GM15510 (cell line): ENCODE data around the gene FBRSL1.

ENCODE experiments used
- POLR2A ChIP-seq: IDR thresholded peaks from 3 replicates; pipeline ENCODE4 v1.6.1; 2011; ENCODE audit warnings: borderline replicate concordance; ENCODE audit not compliant: insufficient read length; ENCODE audit errors: extremely low read depth

The FBRSL1 gene

DNA sequence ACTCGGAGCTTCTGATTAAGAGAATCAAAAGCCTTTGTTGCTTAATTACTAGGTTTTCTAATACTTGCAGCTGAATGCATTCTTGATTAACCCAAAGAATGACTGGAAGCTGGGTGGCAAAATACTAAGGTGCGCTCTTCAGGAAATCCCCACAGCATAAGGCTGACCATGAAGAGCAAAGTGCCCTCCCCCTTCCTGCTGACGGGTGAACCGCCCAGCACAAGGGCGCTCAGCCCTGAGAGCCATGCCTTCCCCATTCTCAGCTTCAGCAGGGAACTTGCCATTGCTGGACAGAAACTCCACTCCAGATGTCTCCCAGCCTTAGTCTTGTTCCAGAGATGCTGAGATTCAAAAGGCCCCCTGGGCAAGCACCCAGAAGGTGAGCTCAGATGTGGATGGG is 27.2 kb upstream of the FBRSL1 start:
- no peak for TF ChIP-seq POLR2A

GRCh38 chr12:132464820-132465219 is 25.1 kb upstream of the FBRSL1 start:
- TF ChIP-seq POLR2A, result no peak

DNA sequence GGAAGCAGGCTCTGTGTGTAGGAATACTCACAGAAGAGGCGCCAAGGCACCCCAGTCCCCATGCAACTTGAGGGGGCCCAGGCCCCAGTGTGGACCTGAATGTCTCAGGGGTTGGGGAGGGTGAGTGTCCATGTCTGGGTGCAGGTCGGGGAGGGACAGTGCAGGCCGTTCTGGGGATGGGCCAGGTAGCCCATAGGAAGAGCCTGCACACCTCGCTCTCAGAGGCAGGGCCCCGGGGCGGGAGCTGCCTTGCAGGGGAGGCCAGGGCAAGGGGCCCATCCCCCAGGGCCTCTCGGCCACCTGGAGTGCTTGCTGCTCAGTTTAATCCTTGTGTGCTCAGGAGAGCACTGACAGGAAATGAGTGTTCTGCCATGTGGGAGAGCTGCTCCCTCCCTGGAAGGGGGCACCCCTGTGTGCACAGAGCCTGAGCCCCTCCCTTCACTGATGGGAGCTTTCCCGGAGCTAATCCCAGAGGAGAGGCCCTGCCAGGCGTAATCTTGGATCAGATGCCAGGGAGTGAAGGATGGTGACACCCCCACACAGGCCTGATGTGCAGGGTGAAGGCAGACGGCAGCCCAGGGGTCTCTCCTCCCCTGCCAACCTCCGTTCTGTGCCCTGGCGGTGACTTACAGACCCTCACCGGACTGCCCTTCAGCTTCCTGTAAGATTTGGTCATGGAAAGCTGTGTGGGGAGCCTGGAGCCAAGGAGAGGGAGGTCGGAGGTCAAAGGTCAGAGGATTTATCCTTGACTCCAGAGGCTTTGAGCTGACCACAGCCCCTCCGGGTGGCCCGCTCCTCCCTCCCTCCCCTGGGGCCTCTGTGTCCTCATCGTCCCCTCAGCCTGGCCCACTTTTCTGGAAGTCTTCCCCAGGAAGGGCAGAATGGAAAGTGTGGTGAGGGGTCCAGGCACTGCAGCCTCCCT is 24.4 kb upstream of the FBRSL1 start:
- no peak for TF ChIP-seq POLR2A

DNA sequence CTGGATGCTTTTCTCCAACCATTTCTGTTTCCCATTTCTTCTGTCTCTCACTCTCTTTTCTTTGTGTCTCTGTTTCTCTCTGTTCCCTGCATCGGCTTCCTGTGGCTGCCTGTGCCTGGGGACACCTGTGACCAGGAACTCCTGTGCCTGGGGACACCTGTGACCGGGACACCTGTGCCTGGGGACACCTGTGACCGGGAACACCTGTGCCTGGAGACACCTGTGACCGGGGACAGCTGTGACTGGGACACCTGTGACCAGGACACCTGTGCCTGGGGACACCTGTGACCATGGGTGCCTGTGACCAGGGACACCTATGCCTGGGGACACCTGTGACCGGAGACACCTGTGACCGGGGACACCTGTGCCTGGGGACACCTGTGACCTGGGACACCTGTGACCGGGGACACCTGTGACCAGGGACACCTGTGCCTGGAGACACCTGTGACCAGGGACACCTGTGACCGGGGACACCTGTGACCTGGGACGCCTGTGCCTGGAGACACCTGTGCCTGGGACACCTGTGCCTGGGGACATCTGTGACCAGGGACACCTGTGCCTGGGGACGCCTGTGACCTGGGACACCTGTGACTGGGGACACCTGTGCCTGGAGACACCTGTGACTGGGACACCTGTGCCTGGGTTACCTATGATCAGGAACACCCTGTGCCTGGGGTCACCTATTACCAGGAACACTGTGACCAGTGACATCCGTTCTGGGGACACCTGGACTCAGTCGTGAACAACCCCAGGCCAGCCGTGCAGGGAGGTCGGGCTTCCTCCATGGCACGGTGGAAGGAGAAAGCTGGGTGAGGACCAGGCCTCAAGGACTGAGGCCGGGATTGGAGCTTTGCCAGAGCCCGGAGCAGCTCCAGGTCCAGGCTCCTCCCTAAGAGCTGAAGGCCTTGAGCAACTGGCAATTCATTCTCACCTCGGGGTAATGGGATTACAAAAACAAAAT is 23.4 kb upstream of the FBRSL1 start:
- TF ChIP-seq POLR2A, result no peak

- TF ChIP-seq POLR2A, result no peak
Measured at GRCh38 chr12:132467511-132467910, 22.4 kb upstream of the FBRSL1 start.

DNA sequence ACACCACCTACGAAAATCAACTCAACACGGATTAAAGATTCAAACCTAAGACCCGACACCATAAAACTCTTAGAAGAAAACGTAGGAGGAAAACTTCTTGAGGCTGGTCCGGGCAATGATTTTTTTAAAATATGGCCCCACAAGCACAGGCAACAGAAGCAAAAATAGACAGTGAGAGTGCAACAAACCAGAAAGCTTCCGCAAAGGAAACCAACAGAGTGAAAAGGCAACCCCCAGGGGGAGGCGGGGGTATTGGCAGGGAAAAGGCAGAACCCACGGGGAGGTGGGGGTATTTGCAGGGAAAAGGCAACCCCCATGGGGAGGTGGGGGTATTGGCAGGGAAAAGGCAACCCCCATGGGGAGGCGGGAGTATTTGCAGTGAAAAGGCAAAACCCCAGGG is 20.5 kb upstream of the FBRSL1 start:
- TF ChIP-seq POLR2A, result no peak

DNA sequence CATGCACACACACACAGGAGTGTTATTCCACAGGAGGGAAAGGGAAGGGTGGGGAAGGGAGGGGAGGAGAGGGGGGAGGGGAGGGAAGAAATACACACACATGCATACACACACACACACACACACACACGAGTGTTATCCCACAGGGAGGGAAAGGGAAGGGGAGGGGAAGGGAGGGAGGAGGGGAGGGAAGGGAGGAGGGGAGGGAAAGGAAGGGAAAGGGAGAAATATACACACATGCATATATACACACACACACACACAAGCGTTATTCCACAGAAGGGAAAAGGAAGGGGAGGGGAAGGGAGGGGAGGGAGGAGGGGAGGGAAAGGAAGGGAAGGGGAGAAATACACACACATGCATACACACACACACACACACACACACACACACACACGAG is 19.6 kb upstream of the FBRSL1 start:
- TF ChIP-seq POLR2A, result no peak

- TF ChIP-seq POLR2A, result no peak
Measured at GRCh38 chr12:132471011-132471857, 18.7 kb upstream of the FBRSL1 start.

GRCh38 chr12:132471858-132472255 is 18.1 kb upstream of the FBRSL1 start:
- no peak for TF ChIP-seq POLR2A

DNA sequence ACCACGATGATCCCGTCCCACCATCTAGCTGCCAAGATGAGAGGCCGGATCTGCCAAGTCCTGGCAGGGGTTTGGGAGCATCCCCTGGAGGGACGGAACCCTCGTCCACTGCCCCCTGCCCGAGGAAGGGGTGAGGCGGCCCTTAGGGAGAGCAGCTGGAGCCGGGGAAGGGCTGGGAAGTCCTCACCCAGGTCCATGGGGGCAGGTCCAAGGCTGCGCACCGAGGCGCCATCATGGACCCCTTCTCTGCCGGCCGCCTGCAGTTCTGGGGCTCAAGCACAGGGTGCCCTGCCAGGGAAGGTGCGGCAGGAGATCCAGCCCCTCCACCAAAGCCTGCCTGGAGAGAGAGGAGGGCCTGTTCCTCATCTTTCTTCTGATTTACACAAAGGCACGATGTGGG is 17.6 kb upstream of the FBRSL1 start:
- TF ChIP-seq POLR2A, result no peak

DNA sequence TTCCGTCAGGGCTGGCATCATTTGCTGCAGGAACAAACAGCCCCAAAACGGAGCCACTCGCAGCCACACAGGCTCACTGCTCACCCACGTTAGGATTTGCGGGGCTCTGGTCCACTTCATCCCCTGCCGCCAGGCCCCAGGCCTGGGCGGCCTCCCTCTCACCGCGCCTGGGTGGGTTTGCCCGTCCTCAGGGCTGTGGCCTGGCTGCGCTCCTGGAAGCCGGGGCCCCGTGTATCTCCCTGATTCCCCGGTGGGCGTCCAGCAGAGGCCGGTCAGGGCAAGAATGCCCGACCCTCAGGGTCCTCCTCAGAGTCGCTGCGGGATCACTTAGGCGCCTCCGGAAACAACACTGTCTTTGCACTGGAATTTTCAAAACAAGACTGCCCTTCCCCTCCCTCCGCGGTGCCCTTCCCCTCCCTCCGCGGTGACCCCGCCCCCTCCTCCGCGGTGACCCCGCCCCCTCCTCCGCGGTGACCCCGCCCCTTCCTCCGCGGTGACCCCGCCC is 15.7 kb upstream of the FBRSL1 start:
- TF ChIP-seq POLR2A, result no peak

DNA sequence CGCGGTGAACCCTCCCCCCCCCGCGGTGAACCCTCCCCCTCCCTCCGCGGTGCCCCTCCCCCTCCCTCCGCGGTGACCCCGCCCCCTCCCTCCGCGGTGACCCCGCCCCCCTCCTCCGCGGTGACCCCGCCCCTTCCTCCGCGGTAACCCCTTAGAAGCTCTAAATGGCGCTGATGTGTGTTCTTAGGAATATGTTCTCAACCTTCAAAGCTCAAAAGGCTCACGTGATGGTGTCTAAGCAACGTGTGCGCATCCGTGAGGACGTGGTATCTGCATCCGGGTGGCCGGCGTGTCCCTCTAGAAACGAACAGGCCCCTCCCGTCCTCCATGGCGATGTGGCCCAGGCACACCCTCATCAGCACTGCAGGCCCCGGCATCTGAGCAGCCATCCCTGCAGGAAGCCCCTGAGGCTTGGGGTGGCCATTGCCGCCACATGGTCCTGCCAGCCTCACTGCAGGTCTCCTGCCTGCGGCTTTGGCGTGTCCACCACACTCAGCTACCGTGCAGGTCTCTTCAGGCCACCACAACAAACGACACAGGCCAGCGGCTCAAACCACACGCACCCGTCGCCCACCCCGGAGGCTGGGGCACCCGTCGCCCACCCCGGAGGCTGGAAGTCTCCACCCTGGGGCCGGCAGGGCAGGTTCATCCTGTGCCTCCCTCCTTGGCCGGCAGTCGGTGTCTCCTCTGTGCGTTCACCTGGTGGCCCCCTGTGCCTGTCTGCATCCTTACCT is 14.5 kb upstream of the FBRSL1 start:
- TF ChIP-seq POLR2A, result no peak

GRCh38 chr12:132476038-132476414 is 13.9 kb upstream of the FBRSL1 start:
- no peak for TF ChIP-seq POLR2A

DNA sequence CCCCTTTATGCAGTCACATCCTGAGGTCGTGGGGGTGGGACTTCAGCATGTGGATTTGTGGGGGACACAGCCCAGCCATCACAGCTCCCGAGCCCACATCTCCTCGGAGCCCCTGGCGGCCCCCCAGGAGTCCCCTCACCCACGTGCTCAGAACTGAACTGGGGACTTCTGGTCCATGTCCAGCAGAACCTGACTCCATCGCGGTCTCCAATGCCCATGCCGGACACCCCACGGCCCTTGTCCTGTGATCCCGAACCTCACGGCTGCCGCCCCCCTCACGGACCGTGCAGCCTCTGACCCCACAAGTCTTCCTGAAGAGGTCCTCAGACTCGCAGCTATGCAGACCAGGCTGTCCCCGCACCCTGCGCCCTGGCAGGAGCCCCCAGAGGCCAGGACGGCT is 13.5 kb upstream of the FBRSL1 start:
- no peak for TF ChIP-seq POLR2A
